Liver (tissue), 9 donors: Measurements from ENCODE around the gene ARHGEF25. TPM values are rescaled to one million over a fixed set of nuclear protein-coding genes. Genes with fewer than 3 reads are reported as not detected.

Experiments used
- DNase-seq: peaks from one replicate; pipeline ENCODE4 v3.0.0-alpha.2; 2017; ENCODE audit warnings: low spot score
- H3K27ac ChIP-seq, 2 donors: one replicate each; pipeline ENCODE4 v1.7.0; 2013; ENCODE audit warnings: inconsistent platforms in 2 of 2, low read length in 2 of 2, control low read depth in 1 of 2, low read depth in 1 of 2, mild to moderate bottlenecking in 1 of 2
- H3K27me3 ChIP-seq, 4 donors: one replicate each; pipeline versions ENCODE4 v1.6.1 to v1.7.0; 2013; ENCODE audit warnings: low read length in 3 of 4, inconsistent platforms in 1 of 4, mild to moderate bottlenecking in 1 of 4, moderate library complexity in 1 of 4; ENCODE audit not compliant: control insufficient read depth in 4 of 4, insufficient read depth in 4 of 4
- H3K36me3 ChIP-seq, 4 donors: one replicate each; pipeline versions ENCODE4 v1.6.1 to v1.7.0; 2013; ENCODE audit warnings: low read length in 3 of 4, mild to moderate bottlenecking in 3 of 4, low read depth in 1 of 4, moderate library complexity in 1 of 4; ENCODE audit not compliant: control insufficient read depth in 4 of 4, insufficient read depth in 3 of 4
- H3K4me1 ChIP-seq, 4 donors: one replicate each; pipeline versions ENCODE4 v1.6.1 to v1.7.0; 2013; ENCODE audit warnings: low read length in 3 of 4, mild to moderate bottlenecking in 3 of 4, moderate library complexity in 1 of 4; ENCODE audit not compliant: control insufficient read depth in 4 of 4, insufficient read depth in 4 of 4
- H3K4me3 ChIP-seq, 3 donors: one replicate each; pipeline versions ENCODE4 v1.6.1 to v1.7.0; 2013; ENCODE audit warnings: low read length in 3 of 3, control low read depth in 1 of 3, low read depth in 1 of 3, mild to moderate bottlenecking in 1 of 3
- H3K9ac ChIP-seq, 2 donors: one replicate each; pipeline ENCODE4 v1.7.0; 2013; ENCODE audit warnings: low read length in 2 of 2, mild to moderate bottlenecking in 2 of 2, moderate library complexity in 2 of 2, control low read depth in 1 of 2, low read depth in 1 of 2
- H3K9me3 ChIP-seq, 4 donors: one replicate each; pipeline versions ENCODE4 v1.6.1 to v1.7.0; 2013; ENCODE audit warnings: low read length in 3 of 4; ENCODE audit not compliant: control insufficient read depth in 4 of 4
- EGR1 ChIP-seq, 2 donors: IDR thresholded peaks; 2 replicates each; pipeline ENCODE4 v1.6.1; 2016 to 2018; ENCODE audit warnings: antibody characterized with exemption in 2 of 2, low read depth in 2 of 2
- FOXA1 ChIP-seq: IDR thresholded peaks from 2 replicates; pipeline ENCODE4 v1.6.1; 2016; ENCODE audit warnings: antibody characterized with exemption
- FOXA2 ChIP-seq: IDR thresholded peaks from 2 replicates; pipeline ENCODE4 v1.6.1; 2016; ENCODE audit warnings: antibody characterized with exemption
- GABPA ChIP-seq, 2 donors: IDR thresholded peaks in 1 of 2; conservative IDR thresholded peaks in 1 of 2; 2 replicates each; pipeline ENCODE4 v1.6.1; 2016; ENCODE audit warnings: antibody characterized with exemption in 2 of 2, mild to moderate bottlenecking in 1 of 2, moderate library complexity in 1 of 2
- HNF4A ChIP-seq, 2 donors: conservative IDR thresholded peaks; 2 replicates each; pipeline ENCODE4 v1.6.1; 2016; ENCODE audit warnings: antibody characterized with exemption in 2 of 2, mild to moderate bottlenecking in 2 of 2
- HNF4G ChIP-seq: IDR thresholded peaks from 2 replicates; pipeline ENCODE4 v1.6.1; 2016; ENCODE audit warnings: antibody characterized with exemption
- JUND ChIP-seq, 2 donors: IDR thresholded peaks; 2 replicates each; pipeline ENCODE4 v1.6.1; 2016; ENCODE audit warnings: antibody characterized with exemption in 2 of 2
- NR2F2 ChIP-seq: IDR thresholded peaks from 2 replicates; pipeline ENCODE4 v1.6.1; 2016; ENCODE audit warnings: antibody characterized with exemption
- RAD21 ChIP-seq, 2 donors: IDR thresholded peaks; 2 replicates each; pipeline ENCODE4 v1.6.1; 2016; ENCODE audit warnings: antibody characterized with exemption in 2 of 2, mild to moderate bottlenecking in 2 of 2
- RXRA ChIP-seq, 2 donors: IDR thresholded peaks; 2 replicates each; pipeline ENCODE4 v1.6.1; 2017 to 2018; ENCODE audit warnings: antibody characterized with exemption in 2 of 2, mild to moderate bottlenecking in 1 of 2
- WGBS: extraction: QIAGEN DNeasy Blood & Tissue Kit; methylation state at CpG from one replicate; pipeline ENCODE4 v1.1.7; 2013; 5-methylcytosine and 5-hydroxymethylcytosine counted together
- polyA plus RNA-seq, 2 donors: library from polyadenylated mRNA; stranded (reverse) in 1 of 2; unstranded in 1 of 2; fragments of 200-250 nt in 1 of 2; fragments of >200 nt in 1 of 2; fragmentation: Nextera tagmentation in 1 of 2; extraction: Ambion mirVana in 1 of 2; gene quantifications; one replicate each; pipeline versions ENCODE4 v1.2.1 to v1.2.3, GENCODE V29; 2013 to 2015
- total RNA-seq, 2 donors: library from RNA; depleted of rRNA; stranded (reverse); fragments of >200 nt; gene quantifications; one replicate each; pipeline ENCODE4 v1.2.3, GENCODE V29; 2014
- TF ChIP-seq, protein P1 (sequence below): IDR thresholded peaks from 2 replicates; pipeline ENCODE4 v1.6.1; 2016; ENCODE audit warnings: antibody characterized with exemption
- TF ChIP-seq, protein P2 (sequence below): fragments of 150-350 bp; IDR thresholded peaks from 2 replicates; pipeline ENCODE4 v1.5.1; 2017; ENCODE audit warnings: improper control_type of control experiment, low read depth, low read length; ENCODE audit not compliant: missing input control
- TF ChIP-seq, protein P3 (sequence below): IDR thresholded peaks from 2 replicates; pipeline ENCODE4 v1.6.1; 2016; ENCODE audit warnings: antibody characterized with exemption
- TF ChIP-seq, protein P4 (sequence below): IDR thresholded peaks from 2 replicates; pipeline ENCODE4 v1.6.1; 2016; ENCODE audit warnings: antibody characterized with exemption, mild to moderate bottlenecking
- donor health status: healthy.
- donor health status: healthy.
- donor health status: healthy.
- donor health status: healthy.
- donor health status: healthy.

Gene ARHGEF25
- total and polyA plus RNA-seq, 4 donors, result 0.57 to 2.3 (median 1.9) TPM

DNA sequence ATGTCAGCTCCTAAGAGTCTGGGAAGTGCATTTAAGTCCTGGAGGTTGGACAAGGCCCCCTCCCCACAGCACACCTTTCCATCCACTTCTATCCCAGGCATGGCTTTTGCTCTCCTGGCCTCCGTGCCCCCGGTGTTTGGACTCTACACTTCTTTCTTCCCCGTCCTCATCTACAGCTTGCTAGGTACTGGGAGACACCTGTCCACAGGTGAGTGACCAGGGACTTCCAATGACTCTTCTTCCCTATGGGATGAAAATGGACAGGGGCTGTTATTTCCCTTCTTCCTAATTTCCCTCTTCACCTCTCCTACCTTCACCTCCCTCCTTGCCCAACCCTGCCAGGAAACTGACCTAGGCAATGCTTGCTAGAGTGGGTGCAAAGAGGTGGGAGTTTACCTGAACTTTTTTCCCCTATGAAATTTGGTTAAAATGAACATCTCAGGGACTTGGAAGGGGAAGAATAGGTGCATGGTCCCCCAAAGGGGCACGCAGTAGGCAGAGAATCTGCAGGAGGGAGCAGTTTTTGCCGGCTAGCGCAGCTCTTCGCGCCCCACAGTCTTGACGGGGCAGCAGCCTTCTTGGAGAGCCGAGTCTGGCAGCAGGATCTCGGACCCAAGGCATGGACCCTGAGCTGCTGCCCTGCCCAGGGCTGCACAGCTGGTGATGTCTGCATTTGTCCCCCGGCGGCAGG is 9.2 kb downstream of the ARHGEF25 start (continued):
- TF ChIP-seq FOXA2 (no peak), JUND (IDR thresholded peaks at IDR 0.05) (no peak), RXRA (IDR thresholded peaks at IDR 0.05) (no peak)
- TF ChIP-seq, protein P1, sequence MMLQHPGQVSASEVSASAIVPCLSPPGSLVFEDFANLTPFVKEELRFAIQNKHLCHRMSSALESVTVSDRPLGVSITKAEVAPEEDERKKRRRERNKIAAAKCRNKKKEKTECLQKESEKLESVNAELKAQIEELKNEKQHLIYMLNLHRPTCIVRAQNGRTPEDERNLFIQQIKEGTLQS, result no peak

DNA sequence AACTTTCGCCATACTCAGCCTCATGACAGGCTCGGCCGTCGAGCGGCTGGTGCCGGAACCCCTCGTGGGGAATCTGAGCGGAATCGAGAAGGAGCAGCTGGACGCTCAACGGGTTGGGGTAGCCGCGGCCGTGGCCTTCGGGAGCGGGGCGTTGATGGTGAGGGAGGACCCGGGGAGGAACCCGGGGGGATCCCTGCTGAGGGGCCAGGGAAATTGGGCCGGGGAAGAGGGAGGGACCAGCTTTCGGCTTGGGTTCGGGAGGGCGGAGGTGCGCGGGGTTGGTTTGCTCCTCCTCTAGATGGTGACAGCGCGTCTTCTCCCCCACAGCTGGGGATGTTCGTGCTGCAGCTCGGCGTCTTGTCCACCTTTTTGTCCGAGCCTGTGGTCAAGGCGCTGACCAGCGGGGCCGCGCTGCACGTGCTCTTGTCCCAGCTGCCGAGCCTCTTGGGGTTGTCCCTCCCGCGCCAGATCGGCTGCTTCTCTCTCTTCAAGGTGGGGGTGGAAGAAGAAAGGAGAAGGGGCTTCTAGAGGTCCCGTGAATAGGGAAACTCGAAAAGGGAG is 9.8 kb downstream of the ARHGEF25 start:
- Histone ChIP-seq H3K27me3 (peaks cover 0 to 28% (median 6%) of the 10 kb centered on the region in 4 donors), H3K9me3 (no peaks in the 10 kb centered on the region), H3K27ac (no peak overlapping the region), H3K36me3 (no peaks in the 10 kb centered on the region), H3K4me3 (peak overlapping the region in 1 of 3 donors; percentile 39), H3K9ac (no peak overlapping the region), H3K4me1 (peaks cover 4 to 18% (median 12%) of the 10 kb centered on the region in 4 donors)
- DNase-seq, result no peak
- WGBS, result 4% methylated on average over 42 of the region's 42 CpGs
- TF ChIP-seq NR2F2 (no peak), GABPA (IDR thresholded peaks at IDR 0.05 in 1 of 2, conservative IDR thresholded peaks at IDR 0.05 in 1 of 2) (no peak), JUND (IDR thresholded peaks at IDR 0.05) (no peak), RAD21 (IDR thresholded peaks at IDR 0.05) (no peak), FOXA1 (no peak), HNF4G (no peak), RXRA (IDR thresholded peaks at IDR 0.05) (no peak), EGR1 (IDR thresholded peaks at IDR 0.05; ENCODE audit: low read depth in 2 of 2) (no peak), HNF4A (conservative IDR thresholded peaks at IDR 0.05) (no peak)
- TF ChIP-seq, protein P2, sequence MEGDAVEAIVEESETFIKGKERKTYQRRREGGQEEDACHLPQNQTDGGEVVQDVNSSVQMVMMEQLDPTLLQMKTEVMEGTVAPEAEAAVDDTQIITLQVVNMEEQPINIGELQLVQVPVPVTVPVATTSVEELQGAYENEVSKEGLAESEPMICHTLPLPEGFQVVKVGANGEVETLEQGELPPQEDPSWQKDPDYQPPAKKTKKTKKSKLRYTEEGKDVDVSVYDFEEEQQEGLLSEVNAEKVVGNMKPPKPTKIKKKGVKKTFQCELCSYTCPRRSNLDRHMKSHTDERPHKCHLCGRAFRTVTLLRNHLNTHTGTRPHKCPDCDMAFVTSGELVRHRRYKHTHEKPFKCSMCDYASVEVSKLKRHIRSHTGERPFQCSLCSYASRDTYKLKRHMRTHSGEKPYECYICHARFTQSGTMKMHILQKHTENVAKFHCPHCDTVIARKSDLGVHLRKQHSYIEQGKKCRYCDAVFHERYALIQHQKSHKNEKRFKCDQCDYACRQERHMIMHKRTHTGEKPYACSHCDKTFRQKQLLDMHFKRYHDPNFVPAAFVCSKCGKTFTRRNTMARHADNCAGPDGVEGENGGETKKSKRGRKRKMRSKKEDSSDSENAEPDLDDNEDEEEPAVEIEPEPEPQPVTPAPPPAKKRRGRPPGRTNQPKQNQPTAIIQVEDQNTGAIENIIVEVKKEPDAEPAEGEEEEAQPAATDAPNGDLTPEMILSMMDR, result no peak
- TF ChIP-seq, protein P3, sequence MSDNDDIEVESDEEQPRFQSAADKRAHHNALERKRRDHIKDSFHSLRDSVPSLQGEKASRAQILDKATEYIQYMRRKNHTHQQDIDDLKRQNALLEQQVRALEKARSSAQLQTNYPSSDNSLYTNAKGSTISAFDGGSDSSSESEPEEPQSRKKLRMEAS, result no peak
- TF ChIP-seq, protein P4, sequence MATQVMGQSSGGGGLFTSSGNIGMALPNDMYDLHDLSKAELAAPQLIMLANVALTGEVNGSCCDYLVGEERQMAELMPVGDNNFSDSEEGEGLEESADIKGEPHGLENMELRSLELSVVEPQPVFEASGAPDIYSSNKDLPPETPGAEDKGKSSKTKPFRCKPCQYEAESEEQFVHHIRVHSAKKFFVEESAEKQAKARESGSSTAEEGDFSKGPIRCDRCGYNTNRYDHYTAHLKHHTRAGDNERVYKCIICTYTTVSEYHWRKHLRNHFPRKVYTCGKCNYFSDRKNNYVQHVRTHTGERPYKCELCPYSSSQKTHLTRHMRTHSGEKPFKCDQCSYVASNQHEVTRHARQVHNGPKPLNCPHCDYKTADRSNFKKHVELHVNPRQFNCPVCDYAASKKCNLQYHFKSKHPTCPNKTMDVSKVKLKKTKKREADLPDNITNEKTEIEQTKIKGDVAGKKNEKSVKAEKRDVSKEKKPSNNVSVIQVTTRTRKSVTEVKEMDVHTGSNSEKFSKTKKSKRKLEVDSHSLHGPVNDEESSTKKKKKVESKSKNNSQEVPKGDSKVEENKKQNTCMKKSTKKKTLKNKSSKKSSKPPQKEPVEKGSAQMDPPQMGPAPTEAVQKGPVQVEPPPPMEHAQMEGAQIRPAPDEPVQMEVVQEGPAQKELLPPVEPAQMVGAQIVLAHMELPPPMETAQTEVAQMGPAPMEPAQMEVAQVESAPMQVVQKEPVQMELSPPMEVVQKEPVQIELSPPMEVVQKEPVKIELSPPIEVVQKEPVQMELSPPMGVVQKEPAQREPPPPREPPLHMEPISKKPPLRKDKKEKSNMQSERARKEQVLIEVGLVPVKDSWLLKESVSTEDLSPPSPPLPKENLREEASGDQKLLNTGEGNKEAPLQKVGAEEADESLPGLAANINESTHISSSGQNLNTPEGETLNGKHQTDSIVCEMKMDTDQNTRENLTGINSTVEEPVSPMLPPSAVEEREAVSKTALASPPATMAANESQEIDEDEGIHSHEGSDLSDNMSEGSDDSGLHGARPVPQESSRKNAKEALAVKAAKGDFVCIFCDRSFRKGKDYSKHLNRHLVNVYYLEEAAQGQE, result no peak
